Loucy (cell line): ENCODE measurements around the gene KLF17.

ENCODE experiments used
- CTCF ChIP-seq: fragments of 200-600 bp; sonication (generic); conservative IDR thresholded peaks from 2 replicates; pipeline ENCODE4 v1.5.1; 2014; ENCODE audit warnings: mild to moderate bottlenecking, antibody characterized with exemption, low read length
- EZH2phosphoT487 ChIP-seq: fragments of 200-600 bp; IDR thresholded peaks from 2 replicates; pipeline ENCODE4 v1.6.1; 2018; ENCODE audit warnings: antibody characterized with exemption, mild to moderate bottlenecking, moderate library complexity, borderline replicate concordance

- TF ChIP-seq CTCF, result no peak
- TF ChIP-seq EZH2phosphoT487, result no peak
Measured at GRCh38 chr1:44119525-44119924, 904 bp downstream of the KLF17 start.
